Retinal pigment epithelial cell (primary cell): ENCODE data around the gene KIF3B.
"Not testable (repeated sequence)": the region's sequence is repeated elsewhere in the genome, so short reads cannot be mapped to it uniquely, and the experiment has no call there.

Experiments
- DNase-seq: peaks from one replicate; pipeline ENCODE4 v3.0.0-alpha.2; 2010; ENCODE audit warnings: low read depth
- H3K4me3 ChIP-seq: 2 replicates; pipeline ENCODE4 v1.5.1; 2011; ENCODE audit warnings: mild to moderate bottlenecking, low read length, control low read depth, moderate library complexity
- CTCF ChIP-seq: conservative IDR thresholded peaks from 2 replicates; pipeline ENCODE4 v1.5.1; 2011; ENCODE audit warnings: low read depth, low read length, control low read depth, inconsistent platforms

KIF3B gene

DNA sequence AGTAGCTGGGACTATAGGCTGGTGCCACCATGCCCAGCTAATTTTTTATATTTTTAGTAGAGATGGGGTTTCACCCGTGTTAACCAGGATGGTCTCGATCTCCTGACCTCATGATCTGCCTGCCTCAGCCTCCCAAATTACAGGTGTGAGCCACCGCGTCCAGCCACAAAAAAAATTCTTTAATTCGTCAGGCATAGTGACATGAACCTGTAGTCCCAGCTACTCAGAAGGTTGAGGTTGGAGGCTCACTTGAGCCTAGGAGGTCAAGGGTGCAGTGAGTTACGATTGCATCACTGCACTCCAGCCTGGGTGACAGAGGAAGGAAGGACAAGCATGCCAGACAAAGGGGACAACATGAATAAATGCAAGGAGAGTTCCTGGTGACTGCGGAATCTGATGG is 61.2 kb downstream of the KIF3B start:
- TF ChIP-seq CTCF: no peak
- H3K4me3 ChIP-seq: no peak overlapping the region
- no peak for DNase-seq

DNA sequence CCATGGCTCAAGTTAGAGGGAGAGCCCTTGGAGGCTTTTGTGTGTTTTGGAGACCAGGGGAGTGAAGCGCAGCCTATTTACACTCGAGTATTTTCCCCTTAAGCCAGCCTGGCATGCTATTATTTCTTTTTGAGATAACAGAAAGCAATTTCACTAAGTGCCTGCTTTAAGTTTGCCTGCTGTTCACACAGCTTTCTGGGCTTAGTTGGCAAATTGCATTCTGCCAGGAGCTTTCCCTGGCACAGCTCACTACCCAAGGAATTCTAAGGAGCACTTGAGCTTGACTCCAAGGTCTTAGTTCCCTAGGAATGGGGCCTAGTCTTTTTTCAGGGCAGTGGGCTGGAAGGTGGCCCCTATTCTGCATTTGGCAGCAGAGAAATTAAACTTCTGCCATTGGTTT is 61.7 kb downstream of the KIF3B start:
- DNase-seq: no peak

GRCh38 chr20:32341053-32341452 is 63.6 kb downstream of the KIF3B start:
- H3K4me3 ChIP-seq, DNase-seq: not testable (repeated sequence)

More for the DNA sequence above, 61.7 kb downstream of the KIF3B start:
- no peak overlapping the region for H3K4me3 ChIP-seq
- no peak for TF ChIP-seq CTCF

DNA sequence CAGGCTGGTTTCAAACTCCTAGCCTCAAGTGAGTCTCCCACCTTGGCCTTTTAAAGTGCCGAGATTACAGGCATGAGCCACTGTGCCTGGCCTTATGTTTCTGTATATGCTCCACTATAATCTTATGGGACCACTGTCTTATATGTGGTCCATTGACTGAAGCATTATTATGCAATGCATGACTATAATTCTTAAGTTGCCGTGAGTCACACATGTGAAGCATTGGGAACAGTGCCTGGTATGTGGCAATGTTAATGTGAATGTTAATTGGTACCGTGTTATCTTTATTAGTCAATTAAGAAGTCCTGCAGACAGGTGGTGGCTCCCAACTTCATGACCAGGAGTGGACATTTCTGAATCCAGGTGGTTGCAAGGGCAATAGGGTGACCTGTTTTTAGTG is 66.0 kb downstream of the KIF3B start:
- H3K4me3 ChIP-seq: no peak overlapping the region
- no peak for DNase-seq
- no peak for TF ChIP-seq CTCF

DNA sequence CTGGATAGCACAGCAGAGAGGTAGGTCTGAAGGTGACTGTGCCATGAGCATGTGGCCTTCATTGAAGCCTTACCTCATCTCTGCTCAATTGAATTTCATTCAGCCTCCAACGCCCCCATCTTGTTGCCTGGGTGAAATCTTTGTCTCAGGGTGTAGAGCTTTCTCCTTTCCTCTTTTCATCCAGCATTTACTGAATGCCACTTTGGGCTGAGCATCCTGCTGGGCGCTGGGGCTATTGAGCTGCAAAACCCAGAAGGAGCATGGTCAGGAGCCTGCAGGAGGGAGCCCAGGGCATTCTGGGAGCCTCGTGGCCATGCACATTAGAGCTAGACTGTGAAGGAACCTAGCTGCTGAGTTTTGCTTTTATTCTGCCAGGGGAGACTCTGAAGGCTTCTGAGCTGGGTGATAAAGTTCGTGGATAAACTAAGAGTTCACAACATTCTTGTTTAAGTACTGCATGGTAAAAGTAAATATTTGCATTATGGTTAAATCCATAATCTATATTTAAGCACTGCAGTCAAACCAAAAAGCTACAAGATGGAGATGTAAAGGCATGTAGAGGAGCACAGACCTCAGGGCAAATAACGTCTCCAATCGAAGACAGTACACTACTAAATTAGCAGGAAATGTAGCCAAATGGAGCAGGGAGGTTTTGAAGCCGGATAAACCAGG is 67.5 kb downstream of the KIF3B start:
- H3K4me3 ChIP-seq: no peak overlapping the region
- DNase-seq: no peak
- no peak for TF ChIP-seq CTCF

- H3K4me3 ChIP-seq: no peak overlapping the region
- TF ChIP-seq CTCF: no peak
- DNase-seq: no peak
Measured at GRCh38 chr20:32348207-32348606, 70.8 kb downstream of the KIF3B start.

- no peak for TF ChIP-seq CTCF
- H3K4me3 ChIP-seq: no peak overlapping the region
- DNase-seq: no peak
Measured at GRCh38 chr20:32350421-32350820, 73.0 kb downstream of the KIF3B start.
